Measurements from ENCODE around the gene TMSB4X. TPM values are rescaled to one million over a fixed set of nuclear protein-coding genes. Genes with fewer than 3 reads are reported as not detected.
"Not testable (repeated sequence)": the region's sequence is repeated elsewhere in the genome, so short reads cannot be mapped to it uniquely, and the experiment has no call there.

The TMSB4X gene
- total RNA-seq, 1 experiment from 2014 or later: 5,809 TPM

DNA sequence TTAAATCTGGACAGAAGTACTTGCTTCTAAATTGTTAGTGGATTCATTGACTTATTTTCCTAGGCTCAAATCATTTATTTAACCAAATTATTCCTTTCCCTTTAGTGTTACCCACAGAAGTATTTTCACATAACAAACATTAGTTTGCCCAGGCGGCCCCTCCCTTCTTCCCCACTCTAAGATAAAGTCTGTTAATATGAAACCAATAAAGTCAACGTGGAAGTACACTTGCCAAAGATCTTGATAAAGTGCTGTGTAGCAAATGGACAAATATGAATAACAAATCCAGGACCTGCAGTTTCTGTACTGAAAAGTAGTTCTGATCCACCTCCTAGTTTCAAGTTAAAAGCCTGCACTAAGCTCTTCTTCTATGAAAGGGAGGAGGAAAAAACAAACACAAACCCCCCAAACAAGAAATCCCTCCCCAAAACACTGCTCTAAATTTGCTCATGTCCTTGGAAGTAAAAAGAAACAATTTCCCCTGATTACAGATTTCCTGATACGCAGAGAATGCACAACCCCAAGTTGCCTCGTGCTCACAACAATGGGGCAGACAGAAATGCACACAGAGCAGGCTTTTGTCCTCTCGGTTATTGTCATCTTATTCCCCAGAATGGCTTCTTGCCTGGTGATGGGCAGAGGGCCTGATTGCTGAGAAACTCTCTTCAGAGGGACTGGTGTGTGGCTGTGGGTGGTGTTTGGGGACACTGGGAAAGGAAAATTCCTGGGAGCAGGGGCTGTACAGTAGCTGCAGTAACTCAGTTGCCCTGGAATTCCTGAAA, 23.2 kb downstream of the TMSB4X start:
- DNase-seq (ENCODE audit: low read depth): no peak

- no peak for DNase-seq (ENCODE audit: low read depth)
Observed at GRCh38 chrX:12999422-12999821, 24.5 kb downstream of the TMSB4X start.

- DNase-seq (ENCODE audit: low read depth): no peak
Observed at GRCh38 chrX:13000301-13000811, 25.4 kb downstream of the TMSB4X start.

DNA sequence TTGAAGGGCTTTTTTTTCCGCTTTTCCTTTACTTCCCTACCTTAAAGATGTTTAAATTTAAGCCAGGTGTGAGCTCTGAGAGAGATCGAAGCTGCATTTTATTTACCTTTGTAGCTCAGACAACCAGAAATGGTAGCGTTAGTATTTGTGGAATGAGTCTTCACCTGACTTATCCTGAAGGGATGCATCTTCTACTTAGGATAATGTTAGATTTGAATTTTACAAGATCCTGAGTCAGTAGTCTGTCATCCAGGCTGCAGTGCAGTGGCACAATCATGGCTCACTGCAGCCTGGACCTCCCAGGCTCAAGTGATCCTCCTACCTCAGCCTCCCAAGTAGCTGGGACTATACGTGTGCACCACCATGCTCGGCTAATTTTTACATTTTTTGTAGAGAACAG, 26.2 kb downstream of the TMSB4X start:
- peak; percentile 44 for DNase-seq (ENCODE audit: low read depth)

- peak; percentile 49 for DNase-seq (ENCODE audit: low read depth)
Observed at GRCh38 chrX:13001961-13002671, 27.2 kb downstream of the TMSB4X start.

GRCh38 chrX:13005661-13006473, 31.0 kb downstream of the TMSB4X start:
- DNase-seq (ENCODE audit: low read depth): peak; percentile 3

- peak; percentile 67 for DNase-seq (ENCODE audit: low read depth)
Observed at GRCh38 chrX:13007519-13008188, 32.7 kb downstream of the TMSB4X start.

DNA sequence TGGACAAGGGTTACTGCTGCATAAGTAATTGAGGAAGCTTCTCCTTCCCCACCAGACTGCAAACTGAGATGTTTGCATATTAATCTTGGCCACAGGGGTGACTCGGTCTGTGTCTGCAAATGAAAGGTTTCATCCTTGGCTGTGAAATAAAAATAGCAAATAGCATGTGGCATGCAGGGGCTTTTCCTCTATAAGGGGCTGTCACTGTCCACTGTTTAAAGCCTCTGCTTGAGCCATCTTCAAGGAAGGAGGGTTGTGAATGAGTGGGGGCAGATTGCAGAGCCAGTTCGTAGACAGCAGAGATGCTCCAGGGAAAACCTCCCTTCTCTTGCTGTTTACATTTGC, 33.3 kb downstream of the TMSB4X start:
- no peak for DNase-seq (ENCODE audit: low read depth)

- DNase-seq (ENCODE audit: low read depth): no peak
Observed at GRCh38 chrX:13008851-13009250, 33.9 kb downstream of the TMSB4X start.

GRCh38 chrX:13009273-13009672, 34.4 kb downstream of the TMSB4X start:
- peak; percentile 79 for DNase-seq (ENCODE audit: low read depth)

GRCh38 chrX:13009844-13010243, 34.9 kb downstream of the TMSB4X start:
- peak; percentile 31 for DNase-seq (ENCODE audit: low read depth)

DNA sequence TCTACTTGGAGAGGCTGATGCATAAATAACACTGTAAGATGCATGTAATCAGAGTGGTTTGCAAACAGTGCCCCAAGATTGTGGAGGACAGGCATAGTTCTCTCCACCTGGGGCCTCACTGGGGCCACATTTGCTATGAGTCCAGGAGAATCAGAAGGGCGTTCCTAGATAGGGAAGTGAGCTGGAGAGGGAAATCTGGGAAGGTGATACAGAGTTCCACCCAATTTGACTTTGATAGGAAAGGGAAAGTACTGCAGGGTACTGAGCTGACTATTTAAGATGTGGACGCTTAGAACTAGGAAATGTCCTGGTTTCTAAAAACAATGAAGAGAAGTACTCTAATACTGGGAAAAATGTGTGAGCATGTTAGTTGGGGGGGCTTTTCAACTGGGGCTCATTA, 35.6 kb downstream of the TMSB4X start:
- no peak for DNase-seq (ENCODE audit: low read depth)

GRCh38 chrX:13013363-13014110, 38.6 kb downstream of the TMSB4X start:
- no peak for DNase-seq (ENCODE audit: low read depth)

GRCh38 chrX:13014111-13015096, 39.5 kb downstream of the TMSB4X start:
- peak; percentile 48 for DNase-seq (ENCODE audit: low read depth)

- peak; percentile 11 for DNase-seq (ENCODE audit: low read depth)
Observed at GRCh38 chrX:13015536-13016236, 40.8 kb downstream of the TMSB4X start.

DNA sequence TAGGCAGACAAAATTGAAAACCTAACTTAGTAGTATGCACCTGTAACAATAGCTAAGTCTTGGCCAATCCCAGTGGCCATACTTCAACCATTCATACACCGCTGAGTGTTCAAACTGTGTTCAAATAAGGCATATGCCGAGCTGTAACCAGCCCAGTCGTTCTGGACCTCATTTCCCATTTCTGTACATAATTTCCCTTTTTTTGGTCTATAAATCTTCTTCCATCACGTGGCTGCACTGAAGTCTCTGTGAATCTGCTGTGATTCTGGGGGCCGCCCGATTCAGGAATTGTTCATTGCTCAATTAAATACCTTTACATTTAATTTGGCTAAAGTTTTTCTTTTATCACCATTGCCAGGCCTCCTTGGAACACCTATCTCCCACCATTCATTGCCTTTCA, 41.8 kb downstream of the TMSB4X start:
- DNase-seq (ENCODE audit: low read depth): not testable (repeated sequence)

DNA sequence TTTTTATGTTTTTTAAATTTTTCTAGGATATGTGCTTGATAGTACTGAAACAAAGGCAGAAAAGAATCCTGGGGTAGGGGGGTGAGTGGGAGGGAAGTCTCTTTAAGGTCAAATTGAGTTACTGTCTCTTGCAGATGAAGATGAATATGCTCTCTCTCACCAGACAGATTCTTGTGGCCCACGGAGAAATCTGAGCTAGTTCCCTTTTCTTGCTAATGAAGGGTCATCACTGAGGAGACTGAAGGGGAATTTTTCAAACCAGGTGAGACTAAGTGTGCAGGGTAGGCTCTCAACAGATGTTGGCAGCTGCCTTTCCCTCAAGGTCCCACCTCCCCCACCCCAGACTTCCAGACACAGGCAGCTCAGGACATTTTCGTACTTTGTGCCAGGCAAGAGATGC, 48.0 kb downstream of the TMSB4X start:
- no peak for DNase-seq (ENCODE audit: low read depth)

GRCh38 chrX:13023567-13023966, 48.7 kb downstream of the TMSB4X start:
- DNase-seq (ENCODE audit: low read depth): no peak

DNA sequence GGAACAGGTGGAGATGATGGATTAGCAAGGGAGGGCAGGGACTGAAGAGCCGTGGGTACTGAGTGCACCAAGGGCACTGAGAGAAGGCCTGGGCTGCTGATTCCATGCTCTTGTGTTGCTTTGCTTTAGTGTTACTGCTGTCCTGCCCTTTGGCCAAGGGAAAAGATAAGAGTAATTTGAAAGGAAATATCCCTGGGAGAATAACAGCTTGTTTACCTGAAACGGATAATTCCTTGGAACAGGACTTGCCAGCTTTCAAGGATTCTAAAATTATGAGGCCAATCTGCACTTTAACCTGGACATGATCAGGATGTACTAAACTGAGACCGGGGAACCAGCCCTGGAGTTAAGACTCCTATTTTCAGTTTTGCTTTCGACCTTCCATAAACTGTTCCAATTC, 49.1 kb downstream of the TMSB4X start:
- no peak for DNase-seq (ENCODE audit: low read depth)

Measured in M059J (cell line).